Measurements from ENCODE around the gene EIF4G3. TPM values are rescaled to one million over a fixed set of nuclear protein-coding genes. Genes with fewer than 3 reads are reported as not detected.

The EIF4G3 gene
- polyA plus RNA-seq, 1 of the 3 experiments (the other 2 are of a cell fraction), result 32.0 TPM

DNA sequence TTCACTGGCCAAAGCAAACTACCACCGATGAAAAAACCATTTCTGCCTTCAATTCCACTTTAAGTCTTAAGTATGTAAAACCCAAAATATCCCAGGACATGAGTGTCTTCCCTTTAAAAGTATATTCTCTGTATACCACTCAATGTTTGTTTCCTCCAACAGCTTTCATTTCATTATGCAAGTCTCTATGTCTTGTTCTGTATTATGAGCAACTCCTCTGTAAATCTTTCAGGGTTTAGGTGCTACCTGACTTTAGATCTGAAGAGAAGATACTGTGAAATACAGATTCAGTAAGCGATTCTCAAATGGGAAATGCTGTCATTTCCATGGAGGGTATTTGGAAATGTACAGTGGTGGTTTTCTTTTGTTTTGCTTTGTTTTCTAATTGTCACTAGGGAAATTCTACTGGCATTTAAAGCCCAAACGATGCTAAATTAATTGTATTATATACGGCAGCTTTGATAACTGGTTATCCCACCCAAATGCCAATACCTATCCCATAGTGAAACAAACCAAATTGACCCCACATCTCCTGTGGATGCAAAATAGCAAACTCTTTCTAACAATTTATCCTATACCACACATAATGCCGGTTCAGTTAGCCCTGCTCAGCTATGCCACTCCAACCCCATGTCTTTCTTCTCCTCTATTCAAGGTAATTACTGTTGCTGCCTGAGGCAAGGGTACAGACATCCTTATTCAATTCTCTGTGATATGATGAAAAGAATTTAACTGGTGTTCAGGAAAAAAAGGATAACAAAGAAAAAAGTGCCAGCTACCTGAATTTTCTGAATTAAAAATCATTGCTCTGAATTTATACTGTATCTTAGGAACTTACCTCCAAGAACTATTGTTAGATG is 182.8 kb downstream of the EIF4G3 start:
- peaks cover 7% of the 10 kb centered on the region for H3F3A ChIP-seq (replicated peaks; ENCODE audit: insufficient read depth)
- DNase-seq, result peak; percentile 31
- CTCF ChIA-PET, result interaction anchor here (1.4 to 4.1 kb wide), 3 partner anchors 8 to 202 kb away, joined by 3 to 20 read pairs (median 6); no protein-coding TSS in a partner anchor

DNA sequence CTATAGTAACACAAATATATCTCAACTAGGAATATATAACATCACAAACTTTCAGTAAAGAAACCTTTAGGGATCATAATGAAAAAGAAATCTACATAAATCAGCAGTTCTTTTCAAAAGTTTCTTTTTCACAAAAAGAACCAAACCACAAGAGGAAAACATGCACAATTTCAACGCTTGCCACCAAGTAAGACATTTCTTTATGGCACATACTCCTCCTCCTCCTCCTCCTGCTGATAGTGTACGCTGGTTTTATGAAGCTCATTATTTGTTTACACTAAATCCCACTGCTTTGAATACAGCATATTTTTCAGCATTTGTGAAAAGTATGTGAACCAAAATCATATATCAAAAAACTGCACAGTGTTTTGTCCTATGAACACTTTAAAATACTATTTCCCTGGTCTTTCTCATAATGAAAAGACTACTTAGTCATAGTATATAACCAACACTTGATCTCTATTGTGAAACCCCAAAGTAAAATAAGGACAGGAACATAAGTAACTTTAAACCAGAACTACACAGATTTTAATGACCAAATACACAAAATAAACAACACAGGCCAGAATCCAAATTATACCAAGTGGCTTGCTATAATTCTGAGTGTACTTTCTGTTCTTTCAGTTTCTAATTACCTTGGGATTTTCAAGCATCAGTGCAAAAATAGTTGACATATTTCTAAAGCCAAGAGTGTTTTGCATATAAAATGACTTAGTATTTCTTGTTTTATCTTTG is 184.2 kb downstream of the EIF4G3 start:
- Histone ChIP-seq H3K4me2 (no peak overlapping the region), H3F3A (replicated peaks; ENCODE audit: insufficient read depth) (peaks cover 11% of the 10 kb centered on the region), H3K27me3 (ENCODE audit: insufficient read depth) (no peaks in the 10 kb centered on the region), H3K9me3 (no peaks in the 10 kb centered on the region), H3K9me2 (no peaks in the 10 kb centered on the region), H3K9ac (no peak overlapping the region), H3K4me3 (ENCODE audit: low read depth in 2 of 2, low read length in 1 of 2) (no peak overlapping the region), H2AFZ (ENCODE audit: low read depth) (no peak overlapping the region), H3K79me2 (ENCODE audit: insufficient read depth) (peaks cover 29% of the 10 kb centered on the region; the same call in 1 of the 2 replicates), H3K36me3 (replicated peaks in 1 of 2; ENCODE audit: control insufficient read depth in 1 of 2, insufficient read depth in 2 of 2, low read length in 1 of 2) (peaks cover 0 to 9% of the 10 kb centered on the region in 2 experiments), H3K4me1 (ENCODE audit: control insufficient read depth in 1 of 2, insufficient read depth in 2 of 2, low read depth in 1 of 2, low read length in 1 of 2) (peaks cover 8 to 25% of the 10 kb centered on the region in 2 experiments), H4K20me1 (ENCODE audit: insufficient read depth) (0 out of 2 replicates have a peak, but pooled peaks cover 10% of the 10 kb centered on the region), H3K27ac (ENCODE audit: low read depth in 2 of 2, low read length in 1 of 2) (peak overlapping the region in 1 of 2 experiments; percentile 27; a peak in 2 of 4 replicates)
- WGBS (ENCODE audit: low lambda C conversion rate), result 97% methylated on average over 2 of the region's 2 CpGs
- ChIA-PET CTCF (interaction anchor here (1.7 to 4.1 kb wide), 2 partner anchors 12 to 203 kb away, joined by 4 to 20 read pairs; no protein-coding TSS in a partner anchor), POLR2A (no interaction called here)
- TF ChIP-seq RAD21 (IDR thresholded peaks at IDR 0.05; ENCODE audit: low read length), result no peak
- no peak for TF ChIP-seq ELF1 (IDR thresholded peaks at IDR 0.05)
- no peak for TF ChIP-seq POLR2AphosphoS5 (IDR thresholded peaks at IDR 0.05; ENCODE audit: low read depth, low read length)
- TF ChIP-seq, protein P1, sequence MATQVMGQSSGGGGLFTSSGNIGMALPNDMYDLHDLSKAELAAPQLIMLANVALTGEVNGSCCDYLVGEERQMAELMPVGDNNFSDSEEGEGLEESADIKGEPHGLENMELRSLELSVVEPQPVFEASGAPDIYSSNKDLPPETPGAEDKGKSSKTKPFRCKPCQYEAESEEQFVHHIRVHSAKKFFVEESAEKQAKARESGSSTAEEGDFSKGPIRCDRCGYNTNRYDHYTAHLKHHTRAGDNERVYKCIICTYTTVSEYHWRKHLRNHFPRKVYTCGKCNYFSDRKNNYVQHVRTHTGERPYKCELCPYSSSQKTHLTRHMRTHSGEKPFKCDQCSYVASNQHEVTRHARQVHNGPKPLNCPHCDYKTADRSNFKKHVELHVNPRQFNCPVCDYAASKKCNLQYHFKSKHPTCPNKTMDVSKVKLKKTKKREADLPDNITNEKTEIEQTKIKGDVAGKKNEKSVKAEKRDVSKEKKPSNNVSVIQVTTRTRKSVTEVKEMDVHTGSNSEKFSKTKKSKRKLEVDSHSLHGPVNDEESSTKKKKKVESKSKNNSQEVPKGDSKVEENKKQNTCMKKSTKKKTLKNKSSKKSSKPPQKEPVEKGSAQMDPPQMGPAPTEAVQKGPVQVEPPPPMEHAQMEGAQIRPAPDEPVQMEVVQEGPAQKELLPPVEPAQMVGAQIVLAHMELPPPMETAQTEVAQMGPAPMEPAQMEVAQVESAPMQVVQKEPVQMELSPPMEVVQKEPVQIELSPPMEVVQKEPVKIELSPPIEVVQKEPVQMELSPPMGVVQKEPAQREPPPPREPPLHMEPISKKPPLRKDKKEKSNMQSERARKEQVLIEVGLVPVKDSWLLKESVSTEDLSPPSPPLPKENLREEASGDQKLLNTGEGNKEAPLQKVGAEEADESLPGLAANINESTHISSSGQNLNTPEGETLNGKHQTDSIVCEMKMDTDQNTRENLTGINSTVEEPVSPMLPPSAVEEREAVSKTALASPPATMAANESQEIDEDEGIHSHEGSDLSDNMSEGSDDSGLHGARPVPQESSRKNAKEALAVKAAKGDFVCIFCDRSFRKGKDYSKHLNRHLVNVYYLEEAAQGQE (IDR thresholded peaks at IDR 0.05; ENCODE audit: low read depth, low read length), result no peak
- TF ChIP-seq NFIC (IDR thresholded peaks at IDR 0.05; ENCODE audit: borderline replicate concordance), result no peak
- TF ChIP-seq YY1 (IDR thresholded peaks at IDR 0.05; ENCODE audit: low read depth), result no peak
- no peak for TF ChIP-seq FOSL2 (IDR thresholded peaks at IDR 0.05; ENCODE audit: borderline replicate concordance, low read depth)
- TF ChIP-seq, protein P2, sequence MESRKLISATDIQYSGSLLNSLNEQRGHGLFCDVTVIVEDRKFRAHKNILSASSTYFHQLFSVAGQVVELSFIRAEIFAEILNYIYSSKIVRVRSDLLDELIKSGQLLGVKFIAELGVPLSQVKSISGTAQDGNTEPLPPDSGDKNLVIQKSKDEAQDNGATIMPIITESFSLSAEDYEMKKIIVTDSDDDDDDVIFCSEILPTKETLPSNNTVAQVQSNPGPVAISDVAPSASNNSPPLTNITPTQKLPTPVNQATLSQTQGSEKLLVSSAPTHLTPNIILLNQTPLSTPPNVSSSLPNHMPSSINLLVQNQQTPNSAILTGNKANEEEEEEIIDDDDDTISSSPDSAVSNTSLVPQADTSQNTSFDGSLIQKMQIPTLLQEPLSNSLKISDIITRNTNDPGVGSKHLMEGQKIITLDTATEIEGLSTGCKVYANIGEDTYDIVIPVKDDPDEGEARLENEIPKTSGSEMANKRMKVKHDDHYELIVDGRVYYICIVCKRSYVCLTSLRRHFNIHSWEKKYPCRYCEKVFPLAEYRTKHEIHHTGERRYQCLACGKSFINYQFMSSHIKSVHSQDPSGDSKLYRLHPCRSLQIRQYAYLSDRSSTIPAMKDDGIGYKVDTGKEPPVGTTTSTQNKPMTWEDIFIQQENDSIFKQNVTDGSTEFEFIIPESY (IDR thresholded peaks at IDR 0.05; ENCODE audit: borderline replicate concordance, low read depth), result no peak
- no peak for TF ChIP-seq MXI1 (IDR thresholded peaks at IDR 0.05; ENCODE audit: low read depth, low read length)
- TF ChIP-seq MEF2A (IDR thresholded peaks at IDR 0.05; ENCODE audit: borderline replicate concordance, low read depth), result no peak
- DNase-seq, result no peak

More for the DNA sequence above, 182.8 kb downstream of the EIF4G3 start:
- Histone ChIP-seq H3K9me2 (no peaks in the 10 kb centered on the region), H3K79me2 (ENCODE audit: insufficient read depth) (peaks cover 25% of the 10 kb centered on the region; the same call in 1 of the 2 replicates), H3K36me3 (replicated peaks in 1 of 2; ENCODE audit: control insufficient read depth in 1 of 2, insufficient read depth in 2 of 2, low read length in 1 of 2) (peaks cover 3 to 9% of the 10 kb centered on the region in 2 experiments), H3K27ac (ENCODE audit: low read depth in 2 of 2, low read length in 1 of 2) (no peak overlapping the region), H3K27me3 (ENCODE audit: insufficient read depth) (no peaks in the 10 kb centered on the region), H2AFZ (ENCODE audit: low read depth) (no peak overlapping the region), H3K9me3 (no peaks in the 10 kb centered on the region), H3K4me1 (ENCODE audit: control insufficient read depth in 1 of 2, insufficient read depth in 2 of 2, low read depth in 1 of 2, low read length in 1 of 2) (peaks cover 11 to 22% of the 10 kb centered on the region in 2 experiments; a peak in 3 of 4 replicates), H3K4me2 (no peak overlapping the region), H4K20me1 (ENCODE audit: insufficient read depth) (no peaks in the 10 kb centered on the region), H3K9ac (no peak overlapping the region), H3K4me3 (ENCODE audit: low read depth in 2 of 2, low read length in 1 of 2) (no peak overlapping the region)
- POLR2A ChIA-PET, result no interaction called here
- TF ChIP-seq RFX5 (IDR thresholded peaks at IDR 0.05; ENCODE audit: low read length), result no peak
- no peak for TF ChIP-seq NRF1 (IDR thresholded peaks at IDR 0.05; ENCODE audit: low read depth, low read length)
- TF ChIP-seq TEAD4 (IDR thresholded peaks at IDR 0.05; ENCODE audit: borderline replicate concordance, insufficient read depth), result no peak
- TF ChIP-seq NFIC (IDR thresholded peaks at IDR 0.05; ENCODE audit: borderline replicate concordance), result no peak
- no peak for TF ChIP-seq SMC3 (IDR thresholded peaks at IDR 0.05; ENCODE audit: low read depth, low read length)
- WGBS (ENCODE audit: low lambda C conversion rate), result 93% methylated on average over 5 of the region's 5 CpGs
